CD4-positive, CD25-positive, alpha-beta regulatory T cell (primary cell): ENCODE results near the gene AZU1. TPM values are rescaled to one million over a fixed set of nuclear protein-coding genes. Genes with fewer than 3 reads are reported as not detected.
A peak's percentile ranks its signal among the peaks of the same experiment; 100 is the strongest.

ENCODE experiments used
- ATAC-seq, 2 donors: fragments of 150-1000 bp; cut with Tn5 transposase; one replicate each; pipeline ENCODE4 v1.10.0; 2021; ENCODE audit warnings: low read depth in 2 of 2, moderate number of reproducible peaks in 2 of 2, moderate library complexity in 1 of 2
- DNase-seq, 3 donors: peaks; one replicate each; pipeline versions ENCODE4 v3.0.0 to v3.0.0-alpha.2; 2012 to 2022; ENCODE audit warnings: mixed read lengths in 1 of 3
- H3K27ac ChIP-seq: one replicate; pipeline ENCODE4 v1.7.0; 2013; ENCODE audit warnings: mild to moderate bottlenecking, low read length; ENCODE audit not compliant: insufficient read depth, poor library complexity, severe bottlenecking
- H3K27me3 ChIP-seq: one replicate; pipeline ENCODE4 v1.7.0; 2013; ENCODE audit warnings: low read length; ENCODE audit not compliant: control insufficient read depth, insufficient read depth
- H3K36me3 ChIP-seq: one replicate; pipeline ENCODE4 v1.7.0; 2013; ENCODE audit warnings: mild to moderate bottlenecking, low read length, moderate library complexity; ENCODE audit not compliant: control insufficient read depth, insufficient read depth
- H3K4me1 ChIP-seq: 2 replicates; pipeline ENCODE4 v1.7.0; 2013; ENCODE audit warnings: mild to moderate bottlenecking, low read length; ENCODE audit not compliant: insufficient read depth, control insufficient read depth, poor library complexity, severe bottlenecking
- H3K4me3 ChIP-seq: one replicate; pipeline ENCODE4 v1.7.0; 2013; ENCODE audit warnings: low read depth, mild to moderate bottlenecking, low read length, moderate library complexity
- H3K9me3 ChIP-seq, 2 experiments: 1 replicate in 1 of 2; 2 replicates in 1 of 2; pipeline ENCODE4 v1.7.0; 2013; ENCODE audit warnings: low read length in 2 of 2, mild to moderate bottlenecking in 1 of 2, moderate library complexity in 1 of 2; ENCODE audit not compliant: control insufficient read depth in 2 of 2
- H3K27ac Mint-ChIP-seq, 3 donors: one replicate each; pipeline ENCODE4 v1.8.0; 2020 to 2022; ENCODE audit warnings: mild to moderate bottlenecking in 3 of 3, mixed read lengths in 3 of 3, moderate library complexity in 2 of 3
- H3K27me3 Mint-ChIP-seq: one replicate; pipeline ENCODE4 v1.8.0; 2022; ENCODE audit warnings: mild to moderate bottlenecking, mixed read lengths
- H3K36me3 Mint-ChIP-seq: one replicate; pipeline ENCODE4 v1.8.0; 2020; ENCODE audit warnings: mixed read lengths
- H3K4me1 Mint-ChIP-seq, 4 donors: one replicate each; pipeline ENCODE4 v1.8.0; 2020 to 2022; ENCODE audit warnings: mixed read lengths in 4 of 4, mild to moderate bottlenecking in 1 of 4
- H3K4me3 Mint-ChIP-seq, 4 donors: one replicate each; pipeline ENCODE4 v1.8.0; 2020 to 2022; ENCODE audit warnings: mild to moderate bottlenecking in 4 of 4, mixed read lengths in 4 of 4, moderate library complexity in 3 of 4
- H3K9me3 Mint-ChIP-seq, 7 donors: one replicate each; pipeline ENCODE4 v1.8.0; 2020 to 2022; ENCODE audit warnings: mixed read lengths in 7 of 7, mild to moderate bottlenecking in 3 of 7, moderate library complexity in 2 of 7
- polyA plus RNA-seq, 4 donors: library from polyadenylated mRNA; unstranded; fragments of 300-500 nt; fragmentation: Illumina TruSeq; gene quantifications; one replicate each; pipeline ENCODE4 v1.2.3, GENCODE V29; 2021
- total RNA-seq: library from RNA; stranded (reverse); gene quantifications from one replicate; pipeline ENCODE4 v1.2.3, GENCODE V29; 2022

Gene AZU1
- total and polyA plus RNA-seq, 5 donors from 2014 or later = 0.59 TPM; not detected in 4

GRCh38 chr19:787536-787935, 40.1 kb upstream of the AZU1 start:
- ATAC-seq (no peak), DNase-seq (no peak)
- no peaks in the 10 kb centered on the region for H3K9me3 Mint-ChIP-seq
- Histone ChIP-seq H3K9me3 (no peaks in the 10 kb centered on the region), H3K27ac (no peak overlapping the region), H3K4me3 (no peak overlapping the region), H3K27me3 (no peaks in the 10 kb centered on the region), H3K36me3 (no peaks in the 10 kb centered on the region), H3K4me1 (no peaks in the 10 kb centered on the region)
- peaks cover 0 to 4% (median 0%) of the 10 kb centered on the region in 4 donors for H3K4me1 Mint-ChIP-seq
- H3K27ac Mint-ChIP-seq = no peak overlapping the region
- peaks cover 16% of the 10 kb centered on the region for H3K27me3 Mint-ChIP-seq
- no peak overlapping the region for H3K4me3 Mint-ChIP-seq
- no peaks in the 10 kb centered on the region for H3K36me3 Mint-ChIP-seq

DNA sequence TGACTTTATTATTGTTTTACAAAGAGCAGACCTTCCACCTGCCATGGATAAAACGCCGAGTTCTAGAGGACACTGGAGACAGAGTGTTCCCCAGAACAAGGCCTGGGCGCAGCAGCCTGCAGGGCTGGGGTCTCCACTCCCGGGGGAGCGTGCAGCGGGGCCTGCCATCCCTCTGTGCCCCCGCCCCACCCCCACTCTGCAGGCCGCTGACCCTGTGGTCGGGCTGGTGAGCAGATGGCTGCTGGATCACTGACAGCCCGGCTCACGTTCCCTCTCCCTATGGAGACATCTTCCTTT, 39.0 kb upstream of the AZU1 start:
- DNase-seq = no peak
- ATAC-seq = no peak
- H3K27me3 ChIP-seq = no peaks in the 10 kb centered on the region
- no peak overlapping the region for H3K27ac ChIP-seq
- no peaks in the 10 kb centered on the region for H3K36me3 ChIP-seq
- no peaks in the 10 kb centered on the region for H3K4me1 ChIP-seq
- peak overlapping the region in 1 of 4 donors; percentile 9 for H3K4me3 Mint-ChIP-seq
- H3K36me3 Mint-ChIP-seq = no peaks in the 10 kb centered on the region
- H3K9me3 ChIP-seq = no peaks in the 10 kb centered on the region
- H3K4me1 Mint-ChIP-seq = peaks cover 0 to 4% (median 0%) of the 10 kb centered on the region in 4 donors
- no peak overlapping the region for H3K27ac Mint-ChIP-seq
- no peaks in the 10 kb centered on the region for H3K9me3 Mint-ChIP-seq
- peaks cover 16% of the 10 kb centered on the region for H3K27me3 Mint-ChIP-seq
- H3K4me3 ChIP-seq = no peak overlapping the region

DNA sequence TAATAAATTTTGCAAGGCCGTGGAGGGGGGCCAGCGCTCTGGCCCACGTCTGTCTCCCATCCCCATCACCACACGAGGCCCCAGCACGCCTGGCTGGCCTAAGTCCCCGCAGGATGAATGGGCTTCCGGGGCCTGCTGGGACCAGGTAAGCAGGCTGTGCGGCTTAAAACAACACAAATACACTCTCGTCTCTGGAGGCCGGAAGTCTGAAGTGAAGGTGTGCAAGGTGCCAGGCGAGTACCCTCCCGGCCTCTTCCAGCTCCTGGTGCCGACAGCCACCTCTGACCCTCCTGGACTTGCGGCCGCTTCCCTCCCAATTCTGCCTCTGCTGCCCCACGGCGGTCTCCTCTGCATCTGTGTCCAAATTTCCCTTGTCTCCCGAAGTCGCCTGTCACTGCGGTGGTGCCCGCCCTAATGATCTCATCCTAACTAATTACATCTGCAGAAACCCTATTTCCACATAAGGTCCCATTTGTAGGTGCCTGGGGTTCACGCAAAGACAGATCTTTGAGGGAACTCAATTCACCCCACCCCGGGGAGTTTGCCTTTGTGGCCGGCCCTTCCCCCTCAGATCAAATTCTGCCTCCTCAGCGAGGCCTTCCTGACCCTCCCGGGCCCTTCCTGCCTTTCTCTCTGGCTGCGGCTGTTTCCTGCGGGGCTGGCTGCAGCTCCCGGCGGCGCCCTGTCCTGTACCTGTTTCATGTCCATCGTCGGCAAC, 38.5 kb upstream of the AZU1 start:
- Histone ChIP-seq H3K4me3 (no peak overlapping the region), H3K27ac (no peak overlapping the region), H3K9me3 (no peaks in the 10 kb centered on the region), H3K4me1 (no peaks in the 10 kb centered on the region), H3K36me3 (no peaks in the 10 kb centered on the region), H3K27me3 (no peaks in the 10 kb centered on the region)
- peak overlapping the region in 1 of 4 donors; percentile 9 for H3K4me3 Mint-ChIP-seq
- no peaks in the 10 kb centered on the region for H3K36me3 Mint-ChIP-seq
- DNase-seq (peak in 1 of 3 donors; percentile 29), ATAC-seq (peak in 1 of 2 donors; percentile 25)
- no peaks in the 10 kb centered on the region for H3K9me3 Mint-ChIP-seq
- H3K27ac Mint-ChIP-seq = peak overlapping the region in 1 of 3 donors; percentile 62
- peaks cover 16% of the 10 kb centered on the region for H3K27me3 Mint-ChIP-seq
- peaks cover 0 to 4% (median 0%) of the 10 kb centered on the region in 4 donors for H3K4me1 Mint-ChIP-seq

- Histone ChIP-seq H3K9me3 (no peaks in the 10 kb centered on the region), H3K27me3 (no peaks in the 10 kb centered on the region), H3K4me1 (no peaks in the 10 kb centered on the region), H3K36me3 (no peaks in the 10 kb centered on the region), H3K27ac (no peak overlapping the region), H3K4me3 (no peak overlapping the region)
- ATAC-seq (no peak), DNase-seq (no peak)
- Mint-ChIP-seq H3K27me3 (peaks cover 16% of the 10 kb centered on the region), H3K9me3 (no peaks in the 10 kb centered on the region), H3K4me3 (no peak overlapping the region), H3K27ac (no peak overlapping the region), H3K36me3 (no peaks in the 10 kb centered on the region), H3K4me1 (peaks cover 0 to 4% (median 0%) of the 10 kb centered on the region in 4 donors)
Observed at GRCh38 chr19:789701-790060, 38.0 kb upstream of the AZU1 start.

- Mint-ChIP-seq H3K9me3 (no peaks in the 10 kb centered on the region), H3K27ac (no peak overlapping the region), H3K27me3 (peaks cover 16% of the 10 kb centered on the region), H3K36me3 (no peaks in the 10 kb centered on the region), H3K4me1 (peaks cover 0 to 4% (median 0%) of the 10 kb centered on the region in 4 donors), H3K4me3 (peak overlapping the region in 1 of 4 donors; percentile 30)
- Histone ChIP-seq H3K36me3 (no peaks in the 10 kb centered on the region), H3K4me1 (no peaks in the 10 kb centered on the region), H3K27me3 (no peaks in the 10 kb centered on the region), H3K27ac (no peak overlapping the region), H3K4me3 (no peak overlapping the region), H3K9me3 (no peaks in the 10 kb centered on the region)
- ATAC-seq (no peak), DNase-seq (no peak)
Observed at GRCh38 chr19:791007-791566, 36.5 kb upstream of the AZU1 start.

GRCh38 chr19:791567-792305, 35.9 kb upstream of the AZU1 start:
- H3K36me3 Mint-ChIP-seq = no peaks in the 10 kb centered on the region
- Histone ChIP-seq H3K9me3 (no peaks in the 10 kb centered on the region), H3K4me3 (no peak overlapping the region), H3K27ac (no peak overlapping the region), H3K36me3 (no peaks in the 10 kb centered on the region), H3K27me3 (no peaks in the 10 kb centered on the region), H3K4me1 (peaks cover 6% of the 10 kb centered on the region)
- ATAC-seq = no peak
- peak overlapping the region in 2 of 3 donors; percentile 31 to 48 for H3K27ac Mint-ChIP-seq
- no peaks in the 10 kb centered on the region for H3K9me3 Mint-ChIP-seq
- H3K4me1 Mint-ChIP-seq = peaks cover 0 to 6% (median 2%) of the 10 kb centered on the region in 4 donors
- peaks cover 17% of the 10 kb centered on the region for H3K27me3 Mint-ChIP-seq
- no peak for DNase-seq
- H3K4me3 Mint-ChIP-seq = no peak overlapping the region

GRCh38 chr19:792306-792885, 35.2 kb upstream of the AZU1 start:
- H3K9me3 ChIP-seq = no peaks in the 10 kb centered on the region
- no peaks in the 10 kb centered on the region for H3K27me3 ChIP-seq
- no peaks in the 10 kb centered on the region for H3K9me3 Mint-ChIP-seq
- no peak overlapping the region for H3K4me3 ChIP-seq
- no peaks in the 10 kb centered on the region for H3K36me3 Mint-ChIP-seq
- no peak for ATAC-seq
- H3K4me1 Mint-ChIP-seq = peaks cover 0 to 9% (median 4%) of the 10 kb centered on the region in 4 donors
- no peak for DNase-seq
- H3K36me3 ChIP-seq = no peaks in the 10 kb centered on the region
- H3K4me3 Mint-ChIP-seq = no peak overlapping the region
- H3K27ac ChIP-seq = no peak overlapping the region
- peak overlapping the region in 1 of 3 donors; percentile 31 for H3K27ac Mint-ChIP-seq
- H3K4me1 ChIP-seq = peaks cover 6% of the 10 kb centered on the region
- H3K27me3 Mint-ChIP-seq = peaks cover 20% of the 10 kb centered on the region
